ENCODE measurements around the gene ULK4. TPM values are rescaled to one million over a fixed set of nuclear protein-coding genes. Genes with fewer than 3 reads are reported as not detected.

Gene ULK4
- total RNA-seq, 3 donors from 2014 or later = 7.2 to 10.1 (median 9.5) TPM

DNA sequence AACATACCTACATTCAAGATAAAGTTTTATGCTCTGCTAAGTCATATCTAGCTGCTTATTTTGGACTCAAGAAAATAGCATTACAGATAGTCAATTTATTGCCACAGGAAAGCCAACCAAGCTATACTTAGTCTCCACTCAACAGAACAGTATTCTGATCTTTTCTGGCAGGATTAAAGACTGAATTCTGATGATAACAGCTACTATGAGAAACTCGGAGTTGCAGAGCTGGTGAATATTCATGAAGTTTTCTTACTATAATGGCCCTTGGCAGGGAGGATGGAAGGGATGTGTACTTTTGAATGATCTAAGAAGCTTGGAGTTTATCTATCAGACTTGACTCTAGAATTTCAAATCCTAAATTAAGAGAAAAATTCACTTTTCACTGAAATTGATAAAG, 524.9 kb downstream of the ULK4 start:
- intact Hi-C loops (cut with DNase I, micrococcal nuclease) = no loop called here
- DNase-seq (no peak), ATAC-seq (no peak)
- Histone ChIP-seq H3K4me3 (no peak overlapping the region), H3K9me3 (no peaks in the 10 kb centered on the region), H3K36me3 (ENCODE audit: low read depth) (no peaks in the 10 kb centered on the region), H3K4me1 (ENCODE audit: low read depth) (no peaks in the 10 kb centered on the region)
- TF ChIP-seq, protein P1, sequence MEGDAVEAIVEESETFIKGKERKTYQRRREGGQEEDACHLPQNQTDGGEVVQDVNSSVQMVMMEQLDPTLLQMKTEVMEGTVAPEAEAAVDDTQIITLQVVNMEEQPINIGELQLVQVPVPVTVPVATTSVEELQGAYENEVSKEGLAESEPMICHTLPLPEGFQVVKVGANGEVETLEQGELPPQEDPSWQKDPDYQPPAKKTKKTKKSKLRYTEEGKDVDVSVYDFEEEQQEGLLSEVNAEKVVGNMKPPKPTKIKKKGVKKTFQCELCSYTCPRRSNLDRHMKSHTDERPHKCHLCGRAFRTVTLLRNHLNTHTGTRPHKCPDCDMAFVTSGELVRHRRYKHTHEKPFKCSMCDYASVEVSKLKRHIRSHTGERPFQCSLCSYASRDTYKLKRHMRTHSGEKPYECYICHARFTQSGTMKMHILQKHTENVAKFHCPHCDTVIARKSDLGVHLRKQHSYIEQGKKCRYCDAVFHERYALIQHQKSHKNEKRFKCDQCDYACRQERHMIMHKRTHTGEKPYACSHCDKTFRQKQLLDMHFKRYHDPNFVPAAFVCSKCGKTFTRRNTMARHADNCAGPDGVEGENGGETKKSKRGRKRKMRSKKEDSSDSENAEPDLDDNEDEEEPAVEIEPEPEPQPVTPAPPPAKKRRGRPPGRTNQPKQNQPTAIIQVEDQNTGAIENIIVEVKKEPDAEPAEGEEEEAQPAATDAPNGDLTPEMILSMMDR (IDR thresholded peaks at IDR 0.05) = no peak

GRCh38 chr3:41434781-41435180, 527.1 kb downstream of the ULK4 start:
- H3K4me3 ChIP-seq = no peak overlapping the region
- DNase-seq (no peak), ATAC-seq (no peak)
- intact Hi-C loops (cut with DNase I, micrococcal nuclease) = no loop called here
- H3K4me1 ChIP-seq (ENCODE audit: low read depth) = no peaks in the 10 kb centered on the region
- no peaks in the 10 kb centered on the region for H3K36me3 ChIP-seq (ENCODE audit: low read depth)
- no peaks in the 10 kb centered on the region for H3K9me3 ChIP-seq
- TF ChIP-seq, protein P1 (IDR thresholded peaks at IDR 0.05) = no peak

DNA sequence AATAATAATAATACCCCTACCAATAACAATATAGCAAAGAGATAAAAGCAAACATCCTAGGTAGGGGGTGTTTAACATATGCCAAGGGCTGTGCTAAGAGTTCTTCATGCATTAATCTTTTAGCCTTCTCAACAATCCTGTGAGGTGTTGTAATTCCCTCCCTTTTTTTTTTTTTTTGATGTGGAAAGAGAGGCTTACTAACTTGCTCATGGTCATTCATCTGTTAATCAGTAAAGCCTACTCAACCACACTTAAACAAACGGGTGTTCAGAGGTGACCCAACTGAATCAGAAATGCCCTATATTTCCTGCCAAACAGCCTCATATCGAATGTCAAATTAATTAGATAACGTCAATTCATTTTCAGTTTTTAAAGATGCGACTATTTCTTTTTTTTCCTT, 530.5 kb downstream of the ULK4 start:
- Histone ChIP-seq H3K4me3 (no peak overlapping the region), H3K4me1 (ENCODE audit: low read depth) (no peaks in the 10 kb centered on the region), H3K9me3 (peaks cover 3% of the 10 kb centered on the region), H3K36me3 (ENCODE audit: low read depth) (no peaks in the 10 kb centered on the region)
- TF ChIP-seq, protein P1 (IDR thresholded peaks at IDR 0.05) = no peak
- intact Hi-C loops (cut with DNase I, micrococcal nuclease) = no loop called here
- no peak for ATAC-seq
- DNase-seq = no peak

- Histone ChIP-seq H3K4me3 (no peak overlapping the region), H3K9me3 (peaks cover 3% of the 10 kb centered on the region), H3K36me3 (ENCODE audit: low read depth) (no peaks in the 10 kb centered on the region), H3K4me1 (ENCODE audit: low read depth) (no peaks in the 10 kb centered on the region)
- DNase-seq = no peak
- TF ChIP-seq, protein P1 (IDR thresholded peaks at IDR 0.05) = no peak
- intact Hi-C loops (cut with DNase I, micrococcal nuclease) = no loop called here
- no peak for ATAC-seq
Observed at GRCh38 chr3:41430886-41431285, 531.0 kb downstream of the ULK4 start.

DNA sequence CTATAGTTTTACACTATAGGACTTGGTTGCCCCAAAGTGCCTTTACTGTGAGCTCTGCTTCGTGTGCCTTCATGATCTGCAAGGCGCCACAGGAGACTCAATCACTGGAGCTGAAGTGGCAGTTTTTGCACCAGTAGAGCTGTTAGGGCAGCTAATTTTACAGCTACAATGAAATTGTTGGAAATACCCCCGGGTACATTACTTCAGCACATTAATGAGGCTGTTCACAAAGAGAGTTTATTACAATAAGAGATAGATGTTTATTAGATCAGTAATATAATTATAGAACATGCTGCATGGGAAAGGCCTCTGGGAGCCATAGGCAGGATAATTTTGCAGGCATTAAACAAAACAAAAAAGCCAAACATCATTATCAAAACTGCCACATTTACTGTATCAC, 531.5 kb downstream of the ULK4 start:
- TF ChIP-seq, protein P1 (IDR thresholded peaks at IDR 0.05) = no peak
- Histone ChIP-seq H3K36me3 (ENCODE audit: low read depth) (no peaks in the 10 kb centered on the region), H3K4me3 (no peak overlapping the region), H3K9me3 (peaks cover 3% of the 10 kb centered on the region), H3K4me1 (ENCODE audit: low read depth) (no peaks in the 10 kb centered on the region)
- ATAC-seq (no peak), DNase-seq (no peak)
- intact Hi-C loops (cut with DNase I, micrococcal nuclease) = no loop called here

- no peaks in the 10 kb centered on the region for H3K36me3 ChIP-seq (ENCODE audit: low read depth)
- no peaks in the 10 kb centered on the region for H3K4me1 ChIP-seq (ENCODE audit: low read depth)
- DNase-seq = no peak
- intact Hi-C loops (cut with DNase I, micrococcal nuclease) = no loop called here
- ATAC-seq = no peak
- TF ChIP-seq, protein P1 (IDR thresholded peaks at IDR 0.05) = no peak
- H3K4me3 ChIP-seq = no peak overlapping the region
- H3K9me3 ChIP-seq = peaks cover 3% of the 10 kb centered on the region
Observed at GRCh38 chr3:41426485-41426884, 535.4 kb downstream of the ULK4 start.
